ENCODE measurements around the gene DNAJC16.
"Not testable (repeated sequence)": the region's sequence is repeated elsewhere in the genome, so short reads cannot be mapped to it uniquely, and the experiment has no call there.

Gene DNAJC16

GRCh38 chr1:15526490-15527339, at the start of gene DNAJC16:
TSS of gene DNAJC16 (plus strand) at chr1:15526848. CDS start at chr1:15529106, 2,258 bp downstream.
- DNase-seq, result no peak

DNA sequence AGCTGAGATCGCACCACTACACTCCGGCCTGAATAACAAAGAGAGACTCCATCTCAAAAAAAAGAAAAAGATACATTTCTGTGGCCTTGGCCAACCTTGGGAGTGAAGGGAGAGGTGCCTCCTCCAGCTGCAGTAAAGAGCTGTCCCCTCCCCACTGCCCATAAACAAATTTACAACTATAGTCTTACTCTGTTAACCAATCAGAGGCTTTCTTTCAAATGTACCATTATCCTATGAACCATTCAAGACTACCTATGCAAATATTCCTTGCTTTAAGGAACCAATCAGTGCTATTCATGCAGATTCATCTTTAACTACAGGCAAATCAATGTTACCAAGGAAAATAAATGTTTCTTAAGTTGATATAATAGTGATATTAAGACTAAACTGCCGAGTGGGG, 49.7 kb upstream of the DNAJC16 start:
- DNase-seq, result no peak

GRCh38 chr1:15477646-15478212, 48.9 kb upstream of the DNAJC16 start:
- DNase-seq, result no peak

- DNase-seq, result no peak
These were observed 46.8 kb upstream of the DNAJC16 start for GRCh38 chr1:15479654-15480347.

GRCh38 chr1:15482455-15482854, 44.2 kb upstream of the DNAJC16 start:
- not testable (repeated sequence) for DNase-seq

DNA sequence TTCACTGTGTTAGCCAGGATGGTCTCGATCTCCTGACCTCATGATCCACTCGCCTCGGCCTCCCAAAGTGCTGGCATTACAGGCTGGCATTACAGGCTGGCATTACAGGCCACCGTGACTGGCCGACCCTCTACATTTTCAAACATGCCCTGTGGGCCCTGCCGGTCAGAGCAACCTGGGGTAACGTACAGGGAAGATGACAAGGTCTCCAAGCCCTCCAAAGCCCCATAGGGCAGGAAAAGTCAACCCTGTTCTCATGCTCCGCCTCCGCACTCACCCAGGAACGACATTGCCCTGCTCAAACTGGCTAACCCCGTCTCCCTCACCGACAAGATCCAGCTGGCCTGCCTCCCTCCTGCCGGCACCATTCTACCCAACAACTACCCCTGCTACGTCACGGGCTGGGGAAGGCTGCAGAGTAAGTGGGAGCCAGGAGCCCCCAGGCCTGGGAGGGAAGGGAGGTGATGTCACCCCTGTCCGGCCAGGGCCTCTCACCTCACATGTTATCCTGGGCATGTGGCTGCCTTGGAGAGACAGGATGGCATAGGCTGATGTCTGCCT, 43.6 kb upstream of the DNAJC16 start:
- DNase-seq, result not testable (repeated sequence)

DNA sequence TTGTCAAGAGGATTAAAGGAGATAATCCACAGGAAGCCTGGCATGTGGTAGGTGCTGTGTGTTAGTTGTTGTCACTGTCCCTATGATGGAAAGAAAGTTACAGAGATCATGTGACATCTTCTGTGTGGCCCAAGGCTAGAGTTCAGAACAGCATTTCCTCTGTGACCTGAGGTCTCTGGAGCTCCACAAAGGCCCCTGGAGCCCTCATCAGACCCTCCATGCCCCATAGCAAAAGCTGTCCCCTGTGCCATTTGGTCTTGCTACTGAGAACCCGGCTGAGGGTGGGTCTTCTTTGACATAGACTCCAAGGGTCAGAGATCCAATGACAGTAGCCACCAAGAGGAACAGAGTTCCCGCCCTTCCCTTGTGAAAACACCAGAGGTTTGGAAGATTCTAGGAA, 42.7 kb upstream of the DNAJC16 start:
- DNase-seq, result no peak

DNA sequence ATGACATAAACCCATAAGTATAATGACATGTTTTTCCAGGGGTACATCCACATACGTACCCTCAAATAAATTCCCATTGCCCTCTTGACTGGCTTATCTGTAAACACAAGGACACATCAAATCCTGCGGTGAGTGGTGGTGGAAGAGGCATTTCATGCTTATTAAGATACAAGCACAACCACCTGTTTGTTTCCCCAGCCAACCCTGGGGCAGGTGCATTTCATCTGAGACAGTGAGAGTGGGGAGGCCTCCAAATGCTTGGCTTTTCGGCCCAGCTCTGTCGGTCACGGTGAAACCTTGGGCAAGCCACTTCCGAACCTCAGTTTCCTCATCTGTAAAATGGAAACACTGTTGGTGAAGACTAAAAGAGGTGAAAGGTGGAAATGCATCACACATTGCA, 42.2 kb upstream of the DNAJC16 start:
- DNase-seq, result not testable (repeated sequence)

DNA sequence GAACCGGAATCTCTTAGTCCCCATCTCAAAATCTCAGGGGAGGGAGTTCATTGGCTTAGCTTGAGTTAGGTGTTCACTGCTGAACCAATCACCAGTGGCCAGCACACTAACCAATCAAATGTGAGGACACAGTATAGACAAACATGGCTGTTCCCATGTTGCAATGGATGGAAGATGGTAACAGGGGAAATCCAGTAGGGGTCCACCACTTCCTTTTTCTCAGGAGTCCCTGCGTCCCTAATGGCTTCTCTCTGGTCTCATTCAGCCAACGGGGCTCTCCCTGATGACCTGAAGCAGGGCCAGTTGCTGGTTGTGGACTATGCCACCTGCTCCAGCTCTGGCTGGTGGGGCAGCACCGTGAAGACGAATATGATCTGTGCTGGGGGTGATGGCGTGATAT, 41.0 kb upstream of the DNAJC16 start:
- DNase-seq, result no peak

GRCh38 chr1:15486844-15487610, 39.6 kb upstream of the DNAJC16 start:
- DNase-seq, result not testable (repeated sequence)

DNA sequence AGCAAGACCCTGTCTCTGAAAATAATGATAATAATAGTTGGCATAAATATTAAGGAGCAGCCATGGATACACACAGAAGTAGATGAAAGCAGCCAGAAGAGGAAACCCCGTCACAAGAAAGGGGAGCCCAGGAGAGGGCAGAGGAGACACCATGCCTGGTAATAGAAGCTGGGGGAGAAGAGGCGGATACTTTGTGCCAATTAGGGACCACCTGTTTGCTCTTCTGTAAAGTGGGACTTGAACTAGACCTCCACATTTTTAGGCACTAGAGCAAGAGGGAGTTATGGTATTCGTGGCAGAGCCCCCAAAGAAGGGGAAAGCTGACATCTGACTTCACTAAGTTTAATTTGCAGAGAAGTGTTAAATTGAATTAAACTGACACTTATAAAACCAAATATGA, 38.3 kb upstream of the DNAJC16 start:
- no peak for DNase-seq

- no peak for DNase-seq
These were observed 37.5 kb upstream of the DNAJC16 start for GRCh38 chr1:15489052-15489736.

GRCh38 chr1:15491010-15491409, 35.6 kb upstream of the DNAJC16 start:
- not testable (repeated sequence) for DNase-seq

- DNase-seq, result no peak
These were observed 34.1 kb upstream of the DNAJC16 start for GRCh38 chr1:15492596-15492995.

GRCh38 chr1:15493869-15494390, 32.7 kb upstream of the DNAJC16 start:
- no peak for DNase-seq

DNA sequence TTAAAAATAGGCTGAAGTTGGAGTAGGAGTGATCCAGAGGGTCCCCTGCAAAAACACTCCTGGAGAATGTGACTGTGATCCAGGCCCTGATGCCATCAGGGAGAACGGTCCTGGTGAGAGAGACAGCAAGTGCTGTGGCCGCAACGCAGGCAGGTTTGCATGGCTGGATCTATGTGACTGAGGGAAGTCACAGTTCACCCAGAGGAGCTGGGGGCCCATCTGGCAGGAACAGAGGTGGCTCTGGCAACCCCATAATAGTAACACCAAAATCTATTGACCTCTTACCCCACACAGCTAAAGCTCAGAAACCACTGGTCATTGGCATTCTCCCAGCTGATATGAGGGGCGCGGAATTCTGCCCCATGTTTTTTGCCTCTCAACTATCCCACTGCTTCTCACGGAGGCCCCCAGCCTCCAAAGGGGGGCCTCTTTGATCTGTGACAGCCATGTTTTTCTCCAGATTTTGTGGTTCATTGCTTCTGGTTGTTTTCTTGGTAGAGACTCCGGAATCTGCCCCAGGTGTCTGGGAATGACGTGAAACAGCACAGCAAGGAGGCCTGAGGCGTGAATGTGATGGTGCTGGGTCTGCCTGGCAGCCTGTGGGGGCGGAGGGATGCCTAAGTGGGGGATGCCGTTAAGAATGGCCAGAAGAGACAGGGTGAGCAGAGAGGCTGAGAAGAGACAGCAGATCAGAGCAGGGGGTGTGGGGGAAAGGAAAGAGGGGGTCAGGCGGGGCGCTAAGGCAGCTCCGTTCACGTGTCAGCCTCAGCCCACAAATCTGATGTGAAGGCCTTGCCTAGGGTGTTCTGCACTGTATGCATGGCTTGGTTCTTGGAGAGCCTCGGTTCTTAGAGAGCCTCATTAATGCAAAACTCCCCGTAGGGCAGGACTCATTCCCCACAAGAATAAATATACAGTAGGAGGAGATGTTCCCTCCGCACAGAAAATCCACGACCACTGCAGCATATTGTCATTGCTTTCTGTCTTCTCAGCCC, 26.2 kb upstream of the DNAJC16 start:
- no peak for DNase-seq

DNA sequence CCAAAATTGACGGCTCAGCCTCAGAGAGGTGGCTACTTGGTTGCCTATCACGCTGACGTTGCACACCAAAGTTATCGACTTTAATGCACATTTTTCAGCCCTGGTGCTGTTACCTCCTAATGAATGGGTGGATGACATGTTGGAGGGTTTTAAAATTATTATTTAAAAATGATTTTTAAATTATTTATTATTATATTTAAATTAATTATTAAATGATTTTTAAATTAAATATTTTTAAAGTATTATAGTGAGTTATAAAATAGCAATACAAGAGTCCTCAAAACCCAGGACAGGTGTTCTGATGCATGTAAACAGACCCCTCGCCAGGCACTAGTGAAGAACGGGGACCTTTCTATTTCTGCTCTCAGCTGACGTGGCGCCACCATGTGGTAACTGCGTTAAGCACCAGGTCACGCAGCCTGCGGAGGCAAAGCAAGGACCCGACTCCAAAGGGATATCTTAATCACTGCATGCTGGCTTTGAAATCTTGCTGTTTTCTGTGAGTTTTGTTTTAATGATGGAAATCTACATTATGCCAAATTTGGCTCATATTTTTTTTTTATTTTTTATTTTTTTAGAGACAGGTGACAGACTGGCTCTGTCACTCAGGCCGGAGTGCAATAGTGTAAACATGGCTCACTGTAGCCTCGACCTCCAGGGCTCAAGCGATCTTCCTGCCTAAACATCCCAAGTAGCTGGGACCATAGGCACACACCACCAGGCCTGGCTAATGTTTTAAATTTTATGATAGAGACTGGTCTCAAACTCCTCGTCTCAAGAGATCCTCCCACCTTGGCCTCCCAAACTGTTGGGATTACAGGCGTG, 25.2 kb upstream of the DNAJC16 start:
- DNase-seq, result no peak

DNA sequence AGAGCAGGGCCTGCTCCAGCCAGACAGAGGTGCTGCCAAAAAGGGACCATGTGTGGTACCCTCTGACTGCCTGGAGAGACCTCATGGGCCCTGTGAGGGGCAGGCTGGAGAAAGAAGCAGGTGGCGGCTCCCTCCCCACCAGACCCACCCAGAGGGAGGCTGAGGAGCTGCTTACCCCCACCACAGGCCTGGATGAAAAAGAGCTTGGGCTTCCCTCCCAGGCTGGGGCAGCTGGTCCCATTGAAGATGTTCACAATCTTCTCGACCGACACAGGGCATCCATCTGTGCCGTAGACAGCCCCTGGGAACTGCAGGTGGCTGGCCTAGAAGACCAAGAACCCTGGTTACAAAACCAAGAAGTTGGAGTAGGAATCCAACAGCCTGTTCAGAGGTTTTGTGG, 22.2 kb upstream of the DNAJC16 start:
- DNase-seq, result no peak

- DNase-seq, result no peak
These were observed 19.8 kb upstream of the DNAJC16 start for GRCh38 chr1:15506831-15507230.

DNA sequence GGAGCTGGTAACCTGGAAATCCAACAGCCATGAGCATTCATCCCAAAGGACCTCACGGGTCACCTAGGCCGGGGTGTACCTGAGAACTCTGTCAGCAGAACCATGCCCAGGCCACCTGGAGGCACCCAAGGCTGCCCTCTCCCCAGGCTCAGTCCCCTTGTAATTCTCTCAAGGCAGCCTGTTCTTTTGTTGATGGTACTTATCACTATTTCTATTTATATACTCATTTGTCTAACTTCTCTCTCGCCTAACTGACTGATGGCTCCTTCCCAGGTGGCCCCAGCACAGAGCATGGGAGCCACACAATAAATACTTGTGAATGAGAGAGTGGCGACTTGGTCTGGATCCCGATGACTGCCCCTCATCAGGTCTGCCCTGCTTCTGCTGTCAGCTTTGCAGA, 19.4 kb upstream of the DNAJC16 start:
- DNase-seq, result no peak
